Neural cell (in vitro differentiated cells): ENCODE measurements around the gene RPS6KA6. TPM values are rescaled to one million over a fixed set of nuclear protein-coding genes. Genes with fewer than 3 reads are reported as not detected.
"Not testable (repeated sequence)": the region's sequence is repeated elsewhere in the genome, so short reads cannot be mapped to it uniquely, and the experiment has no call there.

Source experiments
- H2AFZ ChIP-seq: fragments of 200-600, 300-800 bp; sonication (generic), shearing (Covaris generic); 2 replicates; pipeline ENCODE4 v1.6.0; 2014; ENCODE audit warnings: low read depth, mild to moderate bottlenecking, antibody characterized with exemption, low read length, moderate library complexity
- H3F3A ChIP-seq: fragments of 200-600 bp; shearing (Covaris generic); 2 replicates; pipeline ENCODE4 v1.6.1; 2016; ENCODE audit warnings: mild to moderate bottlenecking, moderate library complexity, mixed read lengths, antibody characterized with exemption, low read length; ENCODE audit not compliant: insufficient read depth, poor library complexity, severe bottlenecking
- H3K27ac ChIP-seq: fragments of 200-600, 300-800 bp; sonication (generic), shearing (Covaris generic); 2 replicates; pipeline ENCODE4 v1.5.1; 2014; ENCODE audit warnings: mild to moderate bottlenecking, low read length, moderate library complexity
- H3K27me3 ChIP-seq: fragments of 300-800, 200-600 bp; sonication (generic), shearing (Covaris generic); 2 replicates; pipeline ENCODE4 v1.6.0; 2014; ENCODE audit warnings: mild to moderate bottlenecking, low read depth, low read length, moderate library complexity; ENCODE audit not compliant: insufficient read depth
- H3K36me3 ChIP-seq: fragments of 300-800, 200-600 bp; sonication (generic), shearing (Covaris generic); 2 replicates; pipeline ENCODE4 v1.5.1; 2014; ENCODE audit warnings: mild to moderate bottlenecking, antibody characterized with exemption, low read length, moderate library complexity; ENCODE audit not compliant: insufficient read depth
- H3K4me2 ChIP-seq: fragments of 300-800, 200-600 bp; sonication (generic), shearing (Covaris generic); 2 replicates; pipeline ENCODE4 v1.6.0; 2014; ENCODE audit warnings: mild to moderate bottlenecking, low read length
- H3K4me3 ChIP-seq: fragments of 300-800, 200-600 bp; sonication (generic), shearing (Covaris generic); 2 replicates; pipeline ENCODE4 v1.5.1; 2014; ENCODE audit warnings: mild to moderate bottlenecking, low read length, moderate library complexity
- H3K79me2 ChIP-seq: fragments of 200-600 bp; shearing (Covaris generic); replicated peaks from 2 replicates; pipeline ENCODE4 v1.6.0; 2014; ENCODE audit warnings: mild to moderate bottlenecking, low read length, moderate library complexity; ENCODE audit not compliant: insufficient read depth
- H3K9ac ChIP-seq: fragments of 300-800, 200-600 bp; sonication (generic), shearing (Covaris generic); 2 replicates; pipeline ENCODE4 v1.6.1; 2016; ENCODE audit warnings: mild to moderate bottlenecking, low read length, mixed read lengths
- H3K9me2 ChIP-seq: fragments of 200-600 bp; shearing (Covaris generic); 2 replicates; pipeline ENCODE4 v1.6.1; 2016; ENCODE audit warnings: mild to moderate bottlenecking, low read length, mixed read lengths; ENCODE audit not compliant: insufficient read depth
- H3K9me3 ChIP-seq: fragments of 200-600, 300-800 bp; sonication (generic), shearing (Covaris generic); 2 replicates; pipeline ENCODE4 v1.6.1; 2016; ENCODE audit warnings: mild to moderate bottlenecking, mixed run types, low read length, moderate library complexity, mixed read lengths
- H4K20me1 ChIP-seq: fragments of 200-600 bp; shearing (Covaris generic); 2 replicates; pipeline ENCODE4 v1.6.1; 2016; ENCODE audit warnings: mild to moderate bottlenecking, mixed run types; ENCODE audit not compliant: insufficient read depth
- CTCF ChIP-seq: fragments of 450-650 bp; IDR thresholded peaks from 2 replicates; pipeline ENCODE4 v1.5.1; 2014; ENCODE audit warnings: antibody characterized with exemption, mild to moderate bottlenecking, moderate library complexity; ENCODE audit not compliant: poor library complexity, severe bottlenecking
- EP300 ChIP-seq: fragments of 450-650 bp; conservative IDR thresholded peaks from 2 replicates; pipeline ENCODE4 v1.6.1; 2014; ENCODE audit warnings: antibody characterized with exemption, mild to moderate bottlenecking, moderate library complexity; ENCODE audit not compliant: poor library complexity, severe bottlenecking
- EZH2 ChIP-seq: fragments of 200-600, 300-800 bp; shearing (Covaris generic), sonication (generic); IDR thresholded peaks from 2 replicates; pipeline ENCODE4 v1.6.1; 2014; ENCODE audit warnings: antibody characterized with exemption, low read length, borderline replicate concordance, mild to moderate bottlenecking; ENCODE audit not compliant: insufficient read depth, poor library complexity, severe bottlenecking
- MXI1 ChIP-seq: fragments of 450-650 bp; conservative IDR thresholded peaks from 2 replicates; pipeline ENCODE4 v1.6.1; 2014; ENCODE audit warnings: antibody characterized with exemption, mild to moderate bottlenecking; ENCODE audit not compliant: poor library complexity, severe bottlenecking
- POLR2AphosphoS5 ChIP-seq: IDR thresholded peaks from 2 replicates; pipeline ENCODE4 v1.6.1; 2012
- RAD21 ChIP-seq: fragments of 450-650 bp; conservative IDR thresholded peaks from 2 replicates; pipeline ENCODE4 v1.6.1; 2014; ENCODE audit warnings: antibody characterized with exemption, mild to moderate bottlenecking, moderate library complexity
- REST ChIP-seq: IDR thresholded peaks from 2 replicates; pipeline ENCODE4 v1.6.1; 2012; ENCODE audit warnings: borderline replicate concordance
- SMC3 ChIP-seq: fragments of 450-650 bp; conservative IDR thresholded peaks from 2 replicates; pipeline ENCODE4 v1.6.1; 2014; ENCODE audit warnings: antibody characterized with exemption, mild to moderate bottlenecking, moderate library complexity; ENCODE audit not compliant: poor library complexity
- TAF1 ChIP-seq: IDR thresholded peaks from 2 replicates; pipeline ENCODE4 v1.6.1; 2012; ENCODE audit warnings: low read depth
- polyA plus RNA-seq: library from polyadenylated mRNA; depleted of rRNA; stranded (reverse); fragments of >200 nt; gene quantifications from 2 replicates; pipeline ENCODE4 v1.2.3, GENCODE V29; 2014

Gene RPS6KA6
- polyA plus RNA-seq, 1 donor from 2014 or later = 15.3 TPM

GRCh38 chrX:84118315-84118714, 69.7 kb downstream of the RPS6KA6 start:
- no peak overlapping the region for H2AFZ ChIP-seq
- no peak overlapping the region for H3K27ac ChIP-seq
- H3K9me3 ChIP-seq = no peaks in the 10 kb centered on the region
- no peaks in the 10 kb centered on the region for H3K27me3 ChIP-seq
- no peaks in the 10 kb centered on the region for H3F3A ChIP-seq
- H3K4me3 ChIP-seq = no peak overlapping the region
- H3K4me2 ChIP-seq = no peak overlapping the region
- no peaks in the 10 kb centered on the region for H3K79me2 ChIP-seq
- no peak for TF ChIP-seq SMC3
- no peaks in the 10 kb centered on the region for H4K20me1 ChIP-seq
- no peaks in the 10 kb centered on the region for H3K36me3 ChIP-seq
- no peaks in the 10 kb centered on the region for H3K9me2 ChIP-seq
- H3K9ac ChIP-seq = no peak overlapping the region

DNA sequence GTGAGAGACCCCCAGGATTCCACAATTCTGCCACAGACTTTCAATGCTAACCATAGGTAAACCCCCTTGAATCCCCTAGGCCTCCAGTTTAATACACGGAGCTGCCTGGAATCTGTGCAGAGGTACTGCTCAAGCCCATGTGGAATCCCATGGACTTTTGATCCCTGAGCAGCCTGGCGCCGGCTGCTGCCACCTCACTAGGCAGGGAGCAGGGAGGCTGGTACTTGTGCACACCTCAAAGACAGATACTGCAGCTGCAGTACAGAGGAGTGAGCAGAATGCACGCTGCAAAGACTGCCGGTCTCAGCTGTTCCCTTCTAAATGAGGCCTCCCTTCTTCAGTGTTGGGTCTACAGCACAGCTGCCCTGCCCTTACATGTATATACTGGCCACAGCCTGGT, 79.4 kb downstream of the RPS6KA6 start:
- Histone ChIP-seq H4K20me1 (no peaks in the 10 kb centered on the region), H3K9me3 (no peaks in the 10 kb centered on the region), H2AFZ (no peak overlapping the region), H3K9ac (no peak overlapping the region), H3K36me3 (no peaks in the 10 kb centered on the region), H3K9me2 (no peaks in the 10 kb centered on the region), H3K27ac (no peak overlapping the region), H3K4me3 (no peak overlapping the region), H3K4me2 (no peak overlapping the region), H3F3A (no peaks in the 10 kb centered on the region), H3K79me2 (no peaks in the 10 kb centered on the region), H3K27me3 (no peaks in the 10 kb centered on the region)
- TF ChIP-seq TAF1 = no peak
- TF ChIP-seq MXI1 = no peak
- no peak for TF ChIP-seq POLR2AphosphoS5
- no peak for TF ChIP-seq SMC3
- no peak for TF ChIP-seq RAD21
- TF ChIP-seq EZH2 = no peak
- TF ChIP-seq EP300 = no peak

DNA sequence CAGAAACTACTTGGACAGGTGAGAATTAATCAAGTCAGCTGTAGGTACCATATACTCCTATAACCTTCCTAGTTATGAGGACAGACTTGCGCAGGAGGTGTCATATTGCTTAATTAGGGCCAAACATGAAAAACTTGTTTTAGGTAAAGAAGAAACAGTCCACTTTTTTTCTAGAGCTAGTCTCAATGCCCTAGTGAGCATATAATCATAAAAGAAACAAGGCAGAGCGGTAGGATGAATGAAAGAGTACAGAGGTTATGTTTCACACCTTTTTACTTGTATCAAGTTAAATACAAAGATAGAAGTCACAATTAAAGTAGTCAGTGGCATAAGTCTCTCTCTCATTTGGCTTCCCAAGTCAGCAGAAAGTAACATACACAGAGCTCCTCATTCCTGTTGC, 88.9 kb downstream of the RPS6KA6 start:
- TF ChIP-seq TAF1 (no peak), MXI1 (no peak), EZH2 (no peak), CTCF (no peak), POLR2AphosphoS5 (no peak), EP300 (no peak), RAD21 (no peak), REST (no peak), SMC3 (no peak)
- H3K36me3 ChIP-seq = no peaks in the 10 kb centered on the region
- H2AFZ ChIP-seq = no peak overlapping the region
- H3K9ac ChIP-seq = no peak overlapping the region
- H4K20me1 ChIP-seq = no peaks in the 10 kb centered on the region
- H3K4me2 ChIP-seq = no peak overlapping the region
- no peaks in the 10 kb centered on the region for H3K79me2 ChIP-seq
- H3K27me3 ChIP-seq = no peaks in the 10 kb centered on the region
- H3K4me3 ChIP-seq = no peak overlapping the region
- H3K9me2 ChIP-seq = no peaks in the 10 kb centered on the region
- H3F3A ChIP-seq = no peaks in the 10 kb centered on the region
- no peak overlapping the region for H3K27ac ChIP-seq
- H3K9me3 ChIP-seq = no peaks in the 10 kb centered on the region

DNA sequence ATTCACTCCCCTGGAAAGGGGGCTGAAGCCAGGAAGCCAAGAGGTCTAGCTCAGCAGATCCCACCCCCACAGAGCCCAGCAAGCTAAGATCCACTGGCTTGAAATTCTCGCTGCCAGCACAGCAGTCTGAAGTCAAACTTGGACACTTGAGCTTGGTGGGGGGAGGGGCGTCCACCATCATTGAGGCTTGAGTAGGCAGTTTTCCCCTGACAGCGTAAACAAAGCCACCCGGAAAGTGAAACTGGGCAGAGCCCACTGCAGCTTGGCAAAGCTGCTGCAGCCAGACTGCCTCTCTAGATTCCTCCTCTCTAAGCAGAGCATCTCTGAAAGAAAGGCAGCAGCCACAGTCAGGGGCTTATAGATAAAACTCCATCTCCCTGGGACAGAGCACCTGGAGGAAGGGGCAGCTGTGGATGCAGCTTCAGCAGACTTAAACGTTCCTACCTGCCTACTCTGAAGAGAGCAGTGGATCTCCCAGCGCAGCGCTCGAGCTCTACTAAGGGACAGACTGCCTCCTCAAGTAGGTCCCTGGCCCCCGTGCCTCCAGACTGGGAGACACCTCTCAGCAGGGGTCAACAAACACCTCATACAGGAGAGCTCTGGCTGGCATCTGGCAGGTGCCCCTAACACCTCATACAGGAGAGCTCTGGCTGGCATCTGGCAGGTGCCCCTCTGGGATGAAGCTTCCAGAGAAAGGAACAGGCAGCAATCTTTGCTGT, 108.4 kb downstream of the RPS6KA6 start:
- not testable (repeated sequence) for H3K9me2 ChIP-seq, H3K27me3 ChIP-seq, H3K9ac ChIP-seq, H3K4me2 ChIP-seq, H3K4me3 ChIP-seq, H2AFZ ChIP-seq, H4K20me1 ChIP-seq, H3K27ac ChIP-seq, H3K36me3 ChIP-seq, H3F3A ChIP-seq, H3K9me3 ChIP-seq, H3K79me2 ChIP-seq
